ENCODE results near the gene SEPTIN3. TPM values are rescaled to one million over a fixed set of nuclear protein-coding genes. Genes with fewer than 3 reads are reported as not detected.

The SEPTIN3 gene, protein sequence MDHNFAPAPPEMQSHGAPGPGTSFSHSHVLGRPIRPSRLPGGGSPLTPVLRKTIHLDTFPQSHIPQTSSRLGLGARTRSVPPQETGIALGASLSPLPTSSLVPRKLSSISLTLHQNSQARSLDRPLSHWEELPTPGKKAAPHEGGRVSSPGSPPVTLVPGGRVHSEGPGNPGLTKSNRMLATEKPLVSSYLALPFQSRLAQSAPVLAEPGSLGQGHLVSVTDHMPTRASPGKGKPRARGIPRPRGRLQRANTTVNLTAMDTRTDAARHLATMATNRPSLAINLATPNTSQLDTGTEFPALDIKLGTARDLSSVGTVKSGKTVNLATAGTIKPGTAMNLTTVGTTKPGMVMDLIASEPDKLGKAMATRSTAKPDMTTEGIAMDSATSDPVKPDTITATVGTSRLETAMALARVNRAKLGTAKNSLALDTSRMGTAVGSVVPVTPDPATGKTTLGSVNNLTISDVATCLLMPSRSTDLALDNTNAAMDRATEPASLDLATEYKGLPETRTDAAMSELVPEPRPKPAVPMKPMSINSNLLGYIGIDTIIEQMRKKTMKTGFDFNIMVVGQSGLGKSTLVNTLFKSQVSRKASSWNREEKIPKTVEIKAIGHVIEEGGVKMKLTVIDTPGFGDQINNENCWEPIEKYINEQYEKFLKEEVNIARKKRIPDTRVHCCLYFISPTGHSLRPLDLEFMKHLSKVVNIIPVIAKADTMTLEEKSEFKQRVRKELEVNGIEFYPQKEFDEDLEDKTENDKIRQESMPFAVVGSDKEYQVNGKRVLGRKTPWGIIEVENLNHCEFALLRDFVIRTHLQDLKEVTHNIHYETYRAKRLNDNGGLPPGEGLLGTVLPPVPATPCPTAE
- total RNA-seq (2022; extraction: Qiagen RNA extraction; ENCODE audit: low read depth): 0.80 to 1.3 TPM (median 1.2 TPM) in 5 replicates

DNA sequence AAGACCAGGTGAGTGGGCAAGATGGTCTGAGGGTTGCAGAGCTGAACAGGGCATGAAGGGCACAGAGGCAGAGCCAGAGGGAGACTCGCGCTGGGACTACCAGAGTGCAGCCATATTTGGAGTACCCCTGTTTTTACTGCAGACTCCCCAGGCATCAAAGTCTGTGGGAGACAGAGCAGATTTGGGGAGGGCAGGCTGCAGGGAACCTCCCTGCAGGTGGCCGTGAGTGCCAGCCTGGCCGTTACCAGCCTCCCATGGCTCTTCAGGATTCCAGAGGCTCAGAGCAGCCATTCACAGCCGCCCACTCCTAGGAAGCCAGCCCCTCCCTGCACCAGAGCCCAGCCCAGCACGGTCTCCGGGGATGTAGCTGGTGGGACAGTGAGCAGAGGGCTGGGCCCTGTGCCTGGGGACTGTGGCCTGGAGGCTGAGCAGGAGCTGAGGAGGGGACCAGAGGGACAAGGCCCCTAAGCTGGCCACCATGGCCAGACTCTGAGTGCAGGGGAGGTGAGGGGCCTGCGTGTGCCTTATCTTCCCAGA, at the start of gene SEPTIN3:
SEPTIN3 (plus strand) TSS at position 334 of the 537 bp plus-strand sequence. CDS start 2,050 bp downstream, outside the sequence.

DNA sequence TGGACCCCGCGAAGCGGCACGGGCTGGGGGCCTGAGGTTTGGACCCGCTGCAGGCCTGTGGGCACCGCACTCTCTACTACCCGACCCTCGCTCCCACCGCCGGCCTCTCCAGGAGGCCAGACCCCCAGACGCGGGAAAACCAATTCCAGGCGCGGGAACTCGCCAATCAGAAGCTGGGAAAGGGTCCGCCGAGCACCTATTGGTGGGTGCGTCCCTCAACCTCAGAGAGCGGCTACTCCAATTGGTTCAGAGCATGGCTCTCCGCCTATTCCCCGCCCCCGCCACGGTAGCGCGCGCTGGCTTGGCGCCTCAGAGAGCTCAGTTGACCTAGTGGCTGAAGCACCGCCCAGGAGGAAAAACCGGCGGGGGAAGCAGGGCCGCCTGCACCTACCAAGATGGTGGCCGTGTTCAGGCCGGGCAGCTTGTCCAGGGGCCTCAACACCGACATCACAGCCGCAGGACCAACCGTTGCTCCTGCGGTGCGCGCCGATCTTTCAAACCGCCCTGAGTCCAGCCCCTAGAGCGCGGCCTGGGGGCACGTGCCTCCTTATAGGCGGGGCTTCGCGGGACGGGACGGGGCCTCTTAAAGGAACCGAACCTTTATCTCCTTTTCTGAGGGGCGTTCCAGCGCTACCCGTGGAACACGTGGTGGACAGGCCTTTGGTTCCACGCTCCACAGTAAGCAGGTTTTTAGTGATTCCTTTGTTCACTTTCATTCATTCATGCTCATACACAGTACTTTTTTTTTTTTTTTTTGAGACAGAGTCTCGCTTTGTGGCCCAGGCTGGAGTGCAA, 22.4 kb upstream of the SEPTIN3 start, which contains the start of gene CENPM:
CENPM (minus strand) TSS at position 524 of the 795 bp plus-strand sequence; CDS start at position 448, 76 bp downstream.

GRCh38 chr22:41951898-41952474, 17.3 kb upstream of the SEPTIN3 start, which contains the start of gene SMIM45:
Gene SMIM45 (plus strand): TSS chr22:41952150.

GRCh38 chr22:41998361-41999261, 29.4 kb downstream of the SEPTIN3 start, which contains the start of gene WBP2NL:
Gene WBP2NL (plus strand): TSS chr22:41998788. CDS start chr22:41998819, 31 bp downstream.

Other genes starting within 250 kb of the SEPTIN3 start
- gene CCDC134, start 168.8 kb upstream of the SEPTIN3 start, total RNA-seq (2022; extraction: Qiagen RNA extraction; ENCODE audit: low read depth): 2.7 to 4.0 TPM (median 3.4 TPM) in 5 replicates
- gene SREBF2, start 136.3 kb upstream of the SEPTIN3 start, total RNA-seq (2022; extraction: Qiagen RNA extraction; ENCODE audit: low read depth): 22.3 to 31.9 TPM (median 28.6 TPM) in 5 replicates
- gene SHISA8, start 54.4 kb upstream of the SEPTIN3 start, total RNA-seq (2022; extraction: Qiagen RNA extraction; ENCODE audit: low read depth): 0.13 to 0.26 TPM (median 0.18 TPM) in 5 replicates
- 0.19 to 0.27 TPM (median 0.22 TPM) in 5 replicates for gene TNFRSF13C, start 42.6 kb upstream of the SEPTIN3 start, total RNA-seq (2022; extraction: Qiagen RNA extraction; ENCODE audit: low read depth)
- 27.0 to 40.9 TPM (median 38.3 TPM) in 5 replicates for gene CENPM, start 22.3 kb upstream of the SEPTIN3 start, total RNA-seq (2022; extraction: Qiagen RNA extraction; ENCODE audit: low read depth)
- gene WBP2NL, start 29.3 kb downstream of the SEPTIN3 start, total RNA-seq (2022; extraction: Qiagen RNA extraction; ENCODE audit: low read depth): 0.06 to 0.14 TPM in 2 of 5 replicates, not detected in the others
- 5.6 to 7.6 TPM (median 6.7 TPM) in 5 replicates for gene NAGA, start 101.4 kb downstream of the SEPTIN3 start, total RNA-seq (2022; extraction: Qiagen RNA extraction; ENCODE audit: low read depth)
- not detected in 5 replicates for gene PHETA2, start 104.8 kb downstream of the SEPTIN3 start, total RNA-seq (2022; extraction: Qiagen RNA extraction; ENCODE audit: low read depth)
- gene SMDT1, start 110.3 kb downstream of the SEPTIN3 start, total RNA-seq (2022; extraction: Qiagen RNA extraction; ENCODE audit: low read depth): 21.3 to 48.9 TPM (median 42.4 TPM) in 5 replicates
- 61.9 to 91.1 TPM (median 70.0 TPM) in 5 replicates for gene NDUFA6, start 121.3 kb downstream of the SEPTIN3 start, total RNA-seq (2022; extraction: Qiagen RNA extraction; ENCODE audit: low read depth)
- gene CYP2D6, start 161.4 kb downstream of the SEPTIN3 start, total RNA-seq (2022; extraction: Qiagen RNA extraction; ENCODE audit: low read depth): 0.13 to 0.69 TPM (median 0.54 TPM) in 5 replicates